Measurements from ENCODE around the gene GIGYF2. TPM values are rescaled to one million over a fixed set of nuclear protein-coding genes. Genes with fewer than 3 reads are reported as not detected.

Gene GIGYF2
- total and polyA plus RNA-seq, 2 experiments from 2014 or later: 29.8 to 63.6 TPM

- Histone ChIP-seq H3K27me3 (no peaks in the 10 kb centered on the region), H3K9me2 (replicated peaks; ENCODE audit: insufficient read depth) (no peaks in the 10 kb centered on the region), H3K4me3 (no peak overlapping the region), H3K4me2 (no peak overlapping the region), H3K79me2 (no peaks in the 10 kb centered on the region), H3K4me1 (ENCODE audit: insufficient read depth) (no peaks in the 10 kb centered on the region), H4K20me1 (ENCODE audit: insufficient read depth, poor library complexity, severe bottlenecking) (no peaks in the 10 kb centered on the region), H3K36me3 (replicated peaks; ENCODE audit: insufficient read depth, low read depth) (no peaks in the 10 kb centered on the region), H3K27ac (no peak overlapping the region), H3K9me3 (ENCODE audit: low read depth) (no peaks in the 10 kb centered on the region), H2AFZ (no peak overlapping the region)
- 92% methylated on average over 11 of the region's 11 CpGs for WGBS (ENCODE audit: low lambda C conversion rate, missing lambda C conversion rate)
- no peak for TF ChIP-seq CTCF (IDR thresholded peaks at IDR 0.05; ENCODE audit: poor library complexity)
- TF ChIP-seq EZH2phosphoT487 (IDR thresholded peaks at IDR 0.05; ENCODE audit: low read depth, severe bottlenecking, unreplicated experiment): no peak
- no peak for TF ChIP-seq EZH2 (IDR thresholded peaks at IDR 0.05; ENCODE audit: borderline replicate concordance)
- no peak for DNase-seq (ENCODE audit: low spot score)
Measured at GRCh38 chr2:232886176-232886575, 189.0 kb downstream of the GIGYF2 start.

DNA sequence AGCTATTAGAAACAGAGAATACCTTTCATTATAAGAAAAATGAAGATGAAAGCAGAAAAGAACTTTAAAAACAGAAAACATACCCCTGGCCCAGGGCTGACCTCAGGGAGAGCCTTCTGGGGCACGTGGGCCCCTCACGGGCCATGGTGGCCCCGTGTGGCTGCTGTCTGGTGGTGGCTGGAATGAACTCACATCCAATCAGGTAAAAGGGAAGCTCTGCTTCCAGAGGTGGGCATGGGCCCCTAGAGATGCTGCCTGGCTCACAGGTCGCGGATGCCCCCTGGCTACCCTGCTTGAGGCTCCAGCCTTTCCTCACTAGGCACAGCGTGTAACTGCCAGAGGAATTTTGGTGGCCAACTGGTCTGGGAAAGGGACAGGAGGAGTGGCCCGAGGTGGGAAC lies 189.5 kb downstream of the GIGYF2 start:
- H3K36me3 ChIP-seq (replicated peaks; ENCODE audit: insufficient read depth, low read depth): no peaks in the 10 kb centered on the region

DNA sequence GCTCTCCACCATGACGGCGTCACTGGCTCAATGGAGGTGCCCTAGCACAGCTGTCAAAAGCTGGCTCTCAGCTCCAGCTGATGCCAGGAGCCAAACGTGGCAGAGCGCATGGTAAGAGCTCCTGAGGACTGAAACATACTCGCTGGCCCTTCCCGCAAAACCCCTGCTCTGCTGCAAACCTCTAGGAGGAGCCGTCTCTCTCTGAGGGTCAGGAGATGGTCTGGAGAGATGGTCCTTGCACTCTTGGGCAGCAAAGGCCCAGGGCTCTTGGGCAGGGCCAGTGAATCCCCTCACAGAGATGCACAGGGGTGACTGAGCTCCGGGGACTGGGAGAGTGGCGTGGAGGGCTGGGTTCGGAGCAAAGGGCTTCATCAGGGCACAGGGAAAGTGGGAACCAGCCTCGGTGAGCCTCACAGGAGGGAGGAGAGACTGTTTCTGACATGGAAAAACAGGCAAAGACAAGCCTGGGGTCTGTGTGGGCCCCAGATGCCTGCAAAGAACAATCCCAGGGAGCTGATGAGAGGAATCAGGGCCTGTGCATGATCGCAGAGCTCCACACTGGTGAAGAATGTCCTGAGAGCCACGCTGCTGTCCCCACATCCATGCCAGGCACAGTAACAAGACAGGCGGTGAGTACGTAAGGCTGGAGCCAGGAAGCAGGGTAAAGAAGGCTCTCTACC lies 190.2 kb downstream of the GIGYF2 start:
- Histone ChIP-seq H3K4me3 (no peak overlapping the region), H3K4me1 (ENCODE audit: insufficient read depth) (no peaks in the 10 kb centered on the region), H2AFZ (no peak overlapping the region), H4K20me1 (ENCODE audit: insufficient read depth, poor library complexity, severe bottlenecking) (no peaks in the 10 kb centered on the region), H3K9me2 (replicated peaks; ENCODE audit: insufficient read depth) (no peaks in the 10 kb centered on the region), H3K79me2 (no peaks in the 10 kb centered on the region), H3K4me2 (no peak overlapping the region), H3K27me3 (no peaks in the 10 kb centered on the region), H3K27ac (no peak overlapping the region), H3K36me3 (replicated peaks; ENCODE audit: insufficient read depth, low read depth) (no peaks in the 10 kb centered on the region), H3K9me3 (ENCODE audit: low read depth) (no peaks in the 10 kb centered on the region)
- DNase-seq (ENCODE audit: low spot score): no peak
- 82% methylated on average over 15 of the region's 15 CpGs for WGBS (ENCODE audit: low lambda C conversion rate, missing lambda C conversion rate)
- no peak for TF ChIP-seq CTCF (IDR thresholded peaks at IDR 0.05; ENCODE audit: poor library complexity)
- TF ChIP-seq EZH2phosphoT487 (IDR thresholded peaks at IDR 0.05; ENCODE audit: low read depth, severe bottlenecking, unreplicated experiment): no peak
- no peak for TF ChIP-seq EZH2 (IDR thresholded peaks at IDR 0.05; ENCODE audit: borderline replicate concordance)

More for the DNA sequence above, 189.5 kb downstream of the GIGYF2 start:
- Histone ChIP-seq H3K4me1 (ENCODE audit: insufficient read depth) (no peaks in the 10 kb centered on the region), H3K4me3 (no peak overlapping the region), H3K9me3 (ENCODE audit: low read depth) (no peaks in the 10 kb centered on the region), H3K79me2 (no peaks in the 10 kb centered on the region), H3K27me3 (no peaks in the 10 kb centered on the region), H4K20me1 (ENCODE audit: insufficient read depth, poor library complexity, severe bottlenecking) (no peaks in the 10 kb centered on the region), H2AFZ (no peak overlapping the region), H3K4me2 (no peak overlapping the region), H3K27ac (no peak overlapping the region), H3K9me2 (replicated peaks; ENCODE audit: insufficient read depth) (no peaks in the 10 kb centered on the region)
- TF ChIP-seq EZH2phosphoT487 (IDR thresholded peaks at IDR 0.05; ENCODE audit: low read depth, severe bottlenecking, unreplicated experiment): no peak
- no peak for TF ChIP-seq CTCF (IDR thresholded peaks at IDR 0.05; ENCODE audit: poor library complexity)
- no peak for TF ChIP-seq EZH2 (IDR thresholded peaks at IDR 0.05; ENCODE audit: borderline replicate concordance)
- DNase-seq (ENCODE audit: low spot score): no peak
- 90% methylated on average over 7 of the region's 7 CpGs for WGBS (ENCODE audit: low lambda C conversion rate, missing lambda C conversion rate)

Data from hepatocyte (in vitro differentiated cells).